Transverse colon (tissue), 4 donors: Measurements from ENCODE around the gene OR6F1. TPM values are rescaled to one million over a fixed set of nuclear protein-coding genes. Genes with fewer than 3 reads are reported as not detected.
"Not testable (repeated sequence)": the region's sequence is repeated elsewhere in the genome, so short reads cannot be mapped to it uniquely, and the experiment has no call there.

Experiments
- DNase-seq: peaks from one replicate; pipeline ENCODE4 v3.0.0-alpha.2; 2019
- H3K27ac ChIP-seq, 4 donors: fragments of 200-600 bp; sonication (generic); 2 replicates each; pipeline ENCODE4 v1.5.1; 2016 to 2018; ENCODE audit warnings: inconsistent platforms in 4 of 4
- H3K27me3 ChIP-seq: fragments of 200-600 bp; sonication (generic); 2 replicates; pipeline ENCODE4 v1.5.1; 2017; ENCODE audit warnings: inconsistent platforms
- H3K36me3 ChIP-seq, 4 donors: fragments of 200-600 bp; sonication (generic); 2 replicates each; pipeline ENCODE4 v1.5.1; 2017 to 2019; ENCODE audit warnings: inconsistent platforms in 4 of 4
- H3K4me1 ChIP-seq, 4 donors: fragments of 200-600 bp; sonication (generic); 2 replicates each; pipeline ENCODE4 v1.5.1; 2017 to 2020; ENCODE audit warnings: inconsistent platforms in 4 of 4
- H3K4me3 ChIP-seq, 4 donors: fragments of 200-600 bp; sonication (generic); 1 replicate in 1 of 4; 2 replicates in 3 of 4; pipeline versions ENCODE4 v1.5.1 to v1.6.1; 2017 to 2019; ENCODE audit warnings: inconsistent platforms in 4 of 4
- H3K9me3 ChIP-seq, 2 donors: fragments of 200-600 bp; sonication (generic); 2 replicates each; pipeline ENCODE4 v1.5.1; 2017 to 2019; ENCODE audit warnings: inconsistent platforms in 2 of 2
- CTCF ChIP-seq, 5 experiments: fragments of 200-600 bp in 3 of 5; fragments of 450-650 bp in 2 of 5; sonication (generic) in 3 of 5; IDR thresholded peaks; 1 replicate in 2 of 5; 2 replicates in 3 of 5; pipeline ENCODE4 v1.5.1; 2016 to 2017; ENCODE audit warnings: antibody characterized with exemption in 5 of 5, inconsistent platforms in 3 of 5, mild to moderate bottlenecking in 2 of 5, moderate library complexity in 1 of 5
- EP300 ChIP-seq: sonication (generic); formaldehyde crosslinking; IDR thresholded peaks from one replicate; pipeline ENCODE4 v1.6.1; 2017; ENCODE audit warnings: antibody characterized with exemption, low read depth
- POLR2A ChIP-seq: fragments of 450-650 bp; IDR thresholded peaks from one replicate; pipeline ENCODE4 v1.6.1; 2016; ENCODE audit warnings: antibody characterized with exemption, mild to moderate bottlenecking, moderate library complexity
- POLR2AphosphoS5 ChIP-seq, 3 donors: sonication (generic); formaldehyde crosslinking; IDR thresholded peaks; one replicate each; pipeline ENCODE4 v1.6.1; 2016; ENCODE audit warnings: antibody characterized with exemption in 3 of 3
- WGBS, 2 donors: methylation state at CpG; one replicate each; pipeline ENCODE4 v1.1.5; 2018; ENCODE audit warnings: low coverage in 1 of 2; 5-methylcytosine and 5-hydroxymethylcytosine counted together
- in situ Hi-C, 4 donors: fragments of 200-750 bp; cut with MboI; loops; one replicate each; pipeline versions ENCODE4 v1.15.0 to v1.15.1; 2017; ENCODE audit warnings: low sequenced_read_pairs in 3 of 4, low pct_ligation_motif_present in 1 of 4, low pct_unique_long_range_greater_than_20kb in 1 of 4
- intact Hi-C: fragments of 100-400 bp; cut with DNase I; formaldehyde crosslinking; loops from one replicate; pipeline ENCODE4 v1.15.1; 2023; ENCODE audit warnings: low total_unique reads
- total RNA-seq, 4 donors: library from RNA; depleted of rRNA; stranded (reverse); fragments of >200 nt; gene quantifications; one replicate each; pipeline ENCODE4 v1.1.0, GENCODE V29; 2016

Gene OR6F1
- total RNA-seq, 4 donors from 2014 or later: not detected

DNA sequence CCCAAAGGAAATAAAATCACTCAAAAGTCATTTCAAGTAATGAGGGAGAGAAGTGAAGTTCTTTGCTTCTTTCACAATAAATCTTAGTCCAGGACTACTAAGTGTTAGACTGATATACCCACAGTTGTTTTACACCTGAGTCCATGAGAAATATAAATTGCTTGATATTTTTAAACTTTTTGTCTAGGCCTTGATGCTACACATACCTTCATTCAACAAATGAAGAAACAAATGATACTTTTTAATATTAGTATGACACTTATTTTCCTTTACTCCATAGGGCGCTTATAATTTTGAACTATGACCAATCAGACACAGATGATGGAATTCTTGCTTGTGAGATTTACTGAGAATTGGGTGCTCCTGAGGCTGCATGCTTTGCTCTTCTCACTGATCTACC lies 21.9 kb upstream of the OR6F1 start, which contains the start of gene OR14K1:
Gene OR14K1, plus strand, starts transcription at position 301 of the 400 bp plus-strand sequence. Its CDS starts 0 bp downstream, at position 301.
- Histone ChIP-seq H3K27me3 (no peaks in the 10 kb centered on the region), H3K27ac (no peak within 1 kb of the TSS), H3K36me3 (no peaks in the 10 kb centered on the region), H3K4me1 (no peaks in the 10 kb centered on the region), H3K4me3 (no peak within 1 kb of the TSS), H3K9me3 (no peaks in the 10 kb centered on the region)
- in situ Hi-C loops: no loop called here
- intact Hi-C loops: no loop called here
- no peak for DNase-seq
- WGBS, 2 donors: 95 to 100% methylated on average over 1 of the region's 1 CpG
- TF ChIP-seq POLR2AphosphoS5 (IDR thresholded peaks at IDR 0.05) (no peak), EP300 (no peak), CTCF (IDR thresholded peaks at IDR 0.05) (no peak), POLR2A (no peak)

DNA sequence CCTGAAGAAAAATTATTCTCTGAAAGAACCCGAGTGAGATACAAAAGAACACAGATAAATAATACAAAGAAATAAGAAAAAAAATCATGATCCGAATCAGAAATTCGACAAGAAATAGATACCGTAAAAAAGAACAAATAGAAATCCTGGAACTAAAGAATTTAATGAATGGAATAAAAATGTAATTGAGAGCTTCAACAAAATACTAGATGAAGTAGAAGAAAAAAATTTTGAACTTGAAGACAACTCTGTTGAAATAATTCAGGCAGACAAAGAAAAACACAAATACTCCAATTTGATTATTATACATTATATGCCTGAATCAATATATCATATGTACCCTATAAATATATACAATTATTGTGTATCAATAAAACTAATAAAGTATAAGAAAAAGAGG lies 4.8 kb upstream of the OR6F1 start:
- Histone ChIP-seq H3K9me3 (no peaks in the 10 kb centered on the region), H3K27ac (no peak overlapping the region), H3K4me3 (no peak overlapping the region), H3K27me3 (no peaks in the 10 kb centered on the region), H3K4me1 (no peaks in the 10 kb centered on the region), H3K36me3 (no peaks in the 10 kb centered on the region)
- intact Hi-C loops: no loop called here
- DNase-seq: no peak
- 93 to 96% methylated on average over 4 of the region's 4 CpGs for WGBS, 2 donors
- TF ChIP-seq CTCF (IDR thresholded peaks at IDR 0.05): no peak
- no peak for TF ChIP-seq POLR2A
- no peak for TF ChIP-seq POLR2AphosphoS5 (IDR thresholded peaks at IDR 0.05)
- TF ChIP-seq EP300: no peak
- in situ Hi-C loops: no loop called here

DNA sequence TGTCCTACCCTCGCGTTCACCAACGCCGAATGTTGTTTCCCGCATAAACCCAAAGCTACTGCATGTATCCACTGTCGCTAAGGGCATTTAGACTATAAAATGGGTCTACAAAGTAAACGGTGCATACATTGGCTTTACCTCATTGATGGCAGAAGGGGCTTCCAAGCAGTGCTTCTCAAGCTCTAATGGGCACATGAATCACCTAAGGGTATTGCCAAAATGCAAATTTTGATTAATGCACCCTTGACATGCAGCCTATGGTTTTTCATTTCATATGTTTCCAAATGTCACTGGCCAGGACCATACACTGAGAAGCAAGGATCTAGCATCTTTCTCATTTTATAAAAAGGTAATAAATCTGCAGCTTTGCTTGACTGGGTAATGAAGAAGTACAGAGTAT lies 2.7 kb downstream of the OR6F1 start:
- intact Hi-C loops: no loop called here
- Histone ChIP-seq H3K27me3 (no peaks in the 10 kb centered on the region), H3K36me3 (no peaks in the 10 kb centered on the region), H3K9me3 (no peaks in the 10 kb centered on the region), H3K27ac (no peak overlapping the region), H3K4me1 (no peaks in the 10 kb centered on the region), H3K4me3 (no peak overlapping the region)
- TF ChIP-seq EP300 (no peak), POLR2A (no peak), POLR2AphosphoS5 (IDR thresholded peaks at IDR 0.05) (no peak), CTCF (IDR thresholded peaks at IDR 0.05) (no peak)
- in situ Hi-C loops: no loop called here
- DNase-seq: no peak
- WGBS, 2 donors: 94 to 96% methylated on average over 7 of the region's 7 CpGs

DNA sequence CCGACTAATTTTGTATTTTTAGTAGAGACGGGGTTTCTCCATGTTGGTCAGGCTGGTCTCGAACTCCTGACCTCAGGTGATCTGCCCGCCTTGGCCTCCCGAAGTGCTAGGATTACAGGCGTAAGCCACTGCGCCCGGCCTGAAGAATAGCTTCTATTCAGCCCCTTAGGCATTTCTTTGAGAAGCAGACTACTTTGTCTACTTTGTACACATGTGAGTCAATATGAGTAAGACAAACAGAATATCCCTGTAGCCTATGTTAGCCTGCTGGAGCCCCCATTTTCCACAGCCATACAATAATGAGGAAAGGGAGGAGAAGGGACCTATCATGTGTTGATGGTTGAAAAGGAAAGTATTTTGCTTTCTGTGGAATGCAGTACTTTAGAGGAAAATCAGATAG lies 5.8 kb downstream of the OR6F1 start:
- H3K36me3 ChIP-seq, H3K4me3 ChIP-seq, DNase-seq, H3K9me3 ChIP-seq, intact Hi-C loops, H3K4me1 ChIP-seq, H3K27ac ChIP-seq, in situ Hi-C loops, H3K27me3 ChIP-seq: not testable (repeated sequence)
- 98 to 100% methylated on average over 1 to 8 of the region's 8 CpGs for WGBS, 2 donors

GRCh38 chr1:247701338-247701737 lies 15.1 kb downstream of the OR6F1 start:
- WGBS, 2 donors: 12 to 31% methylated on average over 1 of the region's 1 CpG
- H3K27me3 ChIP-seq: no peaks in the 10 kb centered on the region
- intact Hi-C loops: no loop called here
- H3K4me3 ChIP-seq: no peak overlapping the region
- in situ Hi-C loops: no loop called here
- H3K27ac ChIP-seq: no peak overlapping the region
- no peaks in the 10 kb centered on the region for H3K36me3 ChIP-seq
- DNase-seq: no peak
- no peaks in the 10 kb centered on the region for H3K9me3 ChIP-seq
- no peak for TF ChIP-seq POLR2A
- TF ChIP-seq CTCF (IDR thresholded peaks at IDR 0.05): no peak
- TF ChIP-seq POLR2AphosphoS5 (IDR thresholded peaks at IDR 0.05): no peak
- no peak for TF ChIP-seq EP300
- no peaks in the 10 kb centered on the region for H3K4me1 ChIP-seq
